SU-DHL-6 (cell line): ENCODE measurements around the gene SNPH.
"Not testable (repeated sequence)": the region's sequence is repeated elsewhere in the genome, so short reads cannot be mapped to it uniquely, and the experiment has no call there.

Experiments used
- H2AFZ ChIP-seq: fragments of 200-600 bp; sonication (generic); 2 replicates; pipeline ENCODE4 v1.6.1; 2014; ENCODE audit warnings: low read depth, mild to moderate bottlenecking, moderate library complexity, mixed read lengths, antibody characterized with exemption, low read length; ENCODE audit not compliant: severe bottlenecking
- H3F3A ChIP-seq: fragments of 200-600 bp; shearing (Covaris generic); 2 replicates; pipeline ENCODE4 v1.6.0; 2016; ENCODE audit warnings: antibody characterized with exemption, mild to moderate bottlenecking; ENCODE audit not compliant: insufficient read depth
- H3K27ac ChIP-seq: fragments of 200-600 bp; sonication (generic); 2 replicates; pipeline ENCODE4 v1.5.1; 2016; ENCODE audit warnings: low read depth, mild to moderate bottlenecking, low read length, moderate library complexity, mixed read lengths
- H3K27me3 ChIP-seq: fragments of 200-600 bp; sonication (generic), shearing (Covaris generic); 2 replicates; pipeline ENCODE4 v1.6.0; 2014; ENCODE audit warnings: mild to moderate bottlenecking, low read length
- H3K36me3 ChIP-seq: fragments of 200-600 bp; sonication (generic); 2 replicates; pipeline ENCODE4 v1.6.1; 2014; ENCODE audit warnings: mild to moderate bottlenecking, low read length, mixed read lengths
- H3K4me2 ChIP-seq: fragments of 300-600, 200-600 bp; shearing (Covaris generic), sonication (generic); 2 replicates; pipeline ENCODE4 v1.6.0; 2014; ENCODE audit warnings: low read length, low read depth, mild to moderate bottlenecking; ENCODE audit not compliant: poor library complexity, severe bottlenecking
- H3K4me3 ChIP-seq: fragments of 200-600 bp; sonication (generic); 2 replicates; pipeline ENCODE4 v1.5.1; 2014; ENCODE audit warnings: antibody characterized with exemption, low read length, mild to moderate bottlenecking, mixed read lengths; ENCODE audit not compliant: insufficient read depth, poor library complexity, severe bottlenecking
- H3K79me2 ChIP-seq: fragments of 200-600 bp; sonication (generic); 2 replicates; pipeline ENCODE4 v1.6.1; 2014; ENCODE audit warnings: mild to moderate bottlenecking, low read length, moderate library complexity; ENCODE audit not compliant: insufficient read depth
- H3K9ac ChIP-seq: fragments of 200-600 bp; sonication (generic); 2 replicates; pipeline ENCODE4 v1.7.0; 2014; ENCODE audit warnings: mild to moderate bottlenecking, low read length
- H3K9me2 ChIP-seq: fragments of 200-600 bp; sonication (generic); replicated peaks from 2 replicates; pipeline ENCODE4 v1.6.1; 2014; ENCODE audit warnings: low read length; ENCODE audit not compliant: insufficient read depth
- H3K9me3 ChIP-seq: fragments of 200-600 bp; sonication (generic); 2 replicates; pipeline ENCODE4 v1.6.1; 2014; ENCODE audit warnings: low read length, mixed read lengths; ENCODE audit not compliant: insufficient read depth
- H4K20me1 ChIP-seq: fragments of 200-600 bp; sonication (generic); 2 replicates; pipeline ENCODE4 v1.6.1; 2014; ENCODE audit warnings: low read depth, mild to moderate bottlenecking, antibody characterized with exemption, low read length, moderate library complexity, mixed read lengths
- EZH2phosphoT487 ChIP-seq: fragments of 200-600 bp; sonication (generic), shearing (Covaris generic); conservative IDR thresholded peaks from 2 replicates; pipeline ENCODE4 v1.6.1; 2018; ENCODE audit warnings: mild to moderate bottlenecking, antibody characterized with exemption, low read length, moderate library complexity, mixed read lengths
- TF ChIP-seq, protein P1 (sequence below): fragments of 200-600 bp; sonication (generic); IDR thresholded peaks from one replicate; pipeline ENCODE4 v1.5.1; 2017; ENCODE audit warnings: antibody characterized with exemption, mild to moderate bottlenecking, low read length, moderate library complexity; ENCODE audit not compliant: insufficient read depth, poor library complexity, severe bottlenecking

The SNPH gene

DNA sequence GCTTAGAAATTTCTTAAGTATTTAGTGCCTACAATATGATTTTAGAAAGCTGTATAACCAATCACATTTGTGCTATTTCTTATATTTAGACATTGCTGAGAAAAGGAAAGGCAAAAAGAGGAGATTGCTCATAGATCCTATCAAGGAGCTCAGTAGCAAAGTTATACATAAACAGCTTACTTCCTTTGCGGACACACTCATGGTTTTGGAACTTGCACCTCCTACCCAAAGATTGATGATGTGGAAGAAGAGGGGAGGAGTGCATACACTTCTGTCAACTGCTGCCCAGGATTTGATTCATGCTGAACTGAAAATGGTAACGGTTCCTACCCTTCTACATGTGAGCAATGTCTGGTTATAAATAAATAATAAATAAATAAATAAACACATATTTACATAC lies 23.6 kb upstream of the SNPH start:
- Histone ChIP-seq H3K4me3 (no peak overlapping the region), H3K79me2 (no peaks in the 10 kb centered on the region), H3K4me2 (no peak overlapping the region), H3K9ac (no peak overlapping the region), H3K9me2 (no peaks in the 10 kb centered on the region), H4K20me1 (no peaks in the 10 kb centered on the region), H3K36me3 (no peaks in the 10 kb centered on the region), H3F3A (no peaks in the 10 kb centered on the region), H3K27me3 (no peaks in the 10 kb centered on the region), H3K9me3 (no peaks in the 10 kb centered on the region), H2AFZ (no peak overlapping the region), H3K27ac (no peak overlapping the region)
- TF ChIP-seq, protein P1, sequence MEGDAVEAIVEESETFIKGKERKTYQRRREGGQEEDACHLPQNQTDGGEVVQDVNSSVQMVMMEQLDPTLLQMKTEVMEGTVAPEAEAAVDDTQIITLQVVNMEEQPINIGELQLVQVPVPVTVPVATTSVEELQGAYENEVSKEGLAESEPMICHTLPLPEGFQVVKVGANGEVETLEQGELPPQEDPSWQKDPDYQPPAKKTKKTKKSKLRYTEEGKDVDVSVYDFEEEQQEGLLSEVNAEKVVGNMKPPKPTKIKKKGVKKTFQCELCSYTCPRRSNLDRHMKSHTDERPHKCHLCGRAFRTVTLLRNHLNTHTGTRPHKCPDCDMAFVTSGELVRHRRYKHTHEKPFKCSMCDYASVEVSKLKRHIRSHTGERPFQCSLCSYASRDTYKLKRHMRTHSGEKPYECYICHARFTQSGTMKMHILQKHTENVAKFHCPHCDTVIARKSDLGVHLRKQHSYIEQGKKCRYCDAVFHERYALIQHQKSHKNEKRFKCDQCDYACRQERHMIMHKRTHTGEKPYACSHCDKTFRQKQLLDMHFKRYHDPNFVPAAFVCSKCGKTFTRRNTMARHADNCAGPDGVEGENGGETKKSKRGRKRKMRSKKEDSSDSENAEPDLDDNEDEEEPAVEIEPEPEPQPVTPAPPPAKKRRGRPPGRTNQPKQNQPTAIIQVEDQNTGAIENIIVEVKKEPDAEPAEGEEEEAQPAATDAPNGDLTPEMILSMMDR = no peak
- TF ChIP-seq EZH2phosphoT487 = no peak

DNA sequence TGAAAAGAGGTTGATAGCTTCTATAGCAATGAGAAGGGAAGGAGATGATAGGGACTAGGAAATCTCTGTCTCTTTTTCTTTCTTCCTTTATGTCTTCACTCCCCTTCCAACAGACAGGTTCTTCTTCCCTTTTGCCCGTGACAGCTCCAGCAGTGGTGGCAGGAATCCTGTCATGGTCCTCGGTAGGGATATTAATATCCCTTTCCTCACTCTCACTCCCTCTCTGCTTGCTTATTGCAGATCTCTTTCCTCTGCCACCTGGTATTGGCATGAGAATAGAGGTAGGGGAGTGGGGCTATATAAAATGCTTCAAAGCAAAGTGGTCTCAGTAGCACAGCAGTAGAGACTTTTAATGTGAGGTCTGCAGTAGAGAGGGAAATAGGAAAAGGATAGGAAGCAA lies 20.5 kb upstream of the SNPH start:
- Histone ChIP-seq H3K9me3 (no peaks in the 10 kb centered on the region), H3K27me3 (no peaks in the 10 kb centered on the region), H3K27ac (no peak overlapping the region), H3F3A (no peaks in the 10 kb centered on the region), H3K4me2 (no peak overlapping the region), H3K4me3 (no peak overlapping the region), H3K79me2 (no peaks in the 10 kb centered on the region), H3K9ac (no peak overlapping the region), H2AFZ (no peak overlapping the region), H3K9me2 (no peaks in the 10 kb centered on the region), H3K36me3 (no peaks in the 10 kb centered on the region), H4K20me1 (no peaks in the 10 kb centered on the region)
- TF ChIP-seq, protein P1 = no peak
- TF ChIP-seq EZH2phosphoT487 = no peak

DNA sequence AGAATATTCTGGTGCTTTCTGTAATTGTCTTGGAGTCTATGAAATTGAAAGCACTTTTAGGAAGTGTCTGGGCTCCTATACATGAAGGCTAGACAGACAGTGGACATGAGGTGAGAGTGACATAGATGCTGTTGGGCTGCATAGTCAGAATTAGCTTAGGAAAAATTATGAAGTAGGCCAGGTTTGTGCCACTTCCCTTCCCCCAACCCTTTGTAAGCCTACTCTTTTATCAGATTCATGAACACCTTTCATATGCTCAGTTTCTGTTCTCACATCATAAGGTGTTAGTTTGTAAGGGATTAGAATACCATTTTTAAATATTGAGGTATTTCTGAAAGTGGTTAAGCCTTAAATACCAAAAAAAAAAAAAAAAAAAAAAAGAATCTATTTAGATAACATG lies 18.4 kb upstream of the SNPH start:
- no peaks in the 10 kb centered on the region for H3K9me3 ChIP-seq
- no peak overlapping the region for H3K4me2 ChIP-seq
- no peaks in the 10 kb centered on the region for H3K27me3 ChIP-seq
- H3F3A ChIP-seq = no peaks in the 10 kb centered on the region
- no peak overlapping the region for H3K9ac ChIP-seq
- H3K27ac ChIP-seq = no peak overlapping the region
- H3K79me2 ChIP-seq = no peaks in the 10 kb centered on the region
- no peak overlapping the region for H3K4me3 ChIP-seq
- H3K36me3 ChIP-seq = no peaks in the 10 kb centered on the region
- no peak for TF ChIP-seq EZH2phosphoT487
- TF ChIP-seq, protein P1 = no peak
- no peak overlapping the region for H2AFZ ChIP-seq
- no peaks in the 10 kb centered on the region for H3K9me2 ChIP-seq
- no peaks in the 10 kb centered on the region for H4K20me1 ChIP-seq

DNA sequence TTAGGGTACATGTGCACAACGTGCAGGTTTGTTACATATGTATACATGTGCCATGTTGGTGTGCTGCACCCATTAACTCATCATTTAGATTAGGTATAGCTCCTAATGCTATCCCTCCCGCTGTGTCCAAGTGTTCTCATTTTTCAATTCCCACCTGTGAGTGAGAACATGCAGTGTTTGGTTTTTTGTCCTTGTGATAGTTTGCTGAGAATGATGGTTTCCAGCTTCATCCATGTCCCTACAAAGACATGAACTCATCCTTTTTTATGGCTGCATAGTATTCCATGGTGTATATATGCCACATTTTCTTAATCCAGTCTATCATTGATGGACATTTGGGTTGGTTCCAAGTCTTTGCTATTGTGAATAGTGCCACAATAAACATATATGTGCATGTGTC lies 15.8 kb upstream of the SNPH start:
- H2AFZ ChIP-seq, H3K27ac ChIP-seq, H3K9me2 ChIP-seq, H4K20me1 ChIP-seq, H3K4me3 ChIP-seq, H3K9me3 ChIP-seq, H3K27me3 ChIP-seq, H3F3A ChIP-seq, H3K36me3 ChIP-seq, H3K4me2 ChIP-seq, H3K79me2 ChIP-seq, H3K9ac ChIP-seq: not testable (repeated sequence)
